NCI-H1930 (cell line): ENCODE results near the gene GALNT13.

Experiments
- DNase-seq, 2 experiments: peaks; one replicate each; lab custom pipeline; 2025; lab: John Stamatoyannopoulos, UW

Gene GALNT13

GRCh38 chr2:153871231-153872221 is at the start of gene GALNT13:
TSS of gene GALNT13 (plus strand) at chr2:153871922.
- DNase-seq: peak; percentile 91 to 92

- no peak for DNase-seq
These were observed 47.8 kb upstream of the GALNT13 start for GRCh38 chr2:153823880-153824279.

- DNase-seq: no peak
These were observed 43.4 kb upstream of the GALNT13 start for GRCh38 chr2:153828335-153828734.

DNA sequence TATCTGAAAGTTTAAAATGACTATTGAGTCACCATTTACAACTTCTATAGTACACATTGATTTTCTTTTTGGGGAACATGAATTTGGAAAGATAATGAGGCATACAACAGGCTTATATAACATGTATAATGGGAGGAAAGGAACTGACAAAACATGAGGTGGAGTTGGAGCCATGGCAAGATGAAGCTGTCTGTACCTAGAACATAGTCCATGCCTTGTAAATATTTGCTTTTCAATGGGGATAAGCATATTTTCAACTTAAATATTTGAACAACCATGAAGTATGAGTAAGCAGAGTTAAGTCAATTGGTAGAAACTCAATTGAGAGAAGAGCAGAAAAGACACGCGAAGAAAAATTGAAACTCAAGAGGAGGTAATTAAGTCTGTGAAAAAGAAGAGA is 37.1 kb upstream of the GALNT13 start:
- no peak for DNase-seq

DNA sequence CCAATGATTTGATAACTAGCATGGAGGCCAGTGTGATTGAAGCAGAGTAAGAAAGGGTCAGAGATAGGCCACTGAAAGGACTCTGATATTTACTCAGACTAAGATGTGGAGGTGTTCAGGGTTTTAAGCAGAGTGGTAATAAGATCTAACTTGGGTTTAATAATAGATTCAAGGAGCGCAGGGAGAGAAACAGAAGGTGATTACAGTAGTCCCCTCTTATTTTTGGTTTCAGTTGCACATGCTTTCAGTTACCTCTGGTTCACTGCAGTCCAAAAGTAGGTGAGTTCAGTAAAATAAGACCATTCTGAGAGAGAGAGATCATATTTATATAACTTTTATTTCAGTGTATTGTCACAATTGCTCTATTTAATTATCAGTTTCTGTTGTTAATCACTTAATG is 13.5 kb upstream of the GALNT13 start:
- DNase-seq: no peak

GRCh38 chr2:153864022-153864421 is 7.7 kb upstream of the GALNT13 start:
- no peak for DNase-seq

DNA sequence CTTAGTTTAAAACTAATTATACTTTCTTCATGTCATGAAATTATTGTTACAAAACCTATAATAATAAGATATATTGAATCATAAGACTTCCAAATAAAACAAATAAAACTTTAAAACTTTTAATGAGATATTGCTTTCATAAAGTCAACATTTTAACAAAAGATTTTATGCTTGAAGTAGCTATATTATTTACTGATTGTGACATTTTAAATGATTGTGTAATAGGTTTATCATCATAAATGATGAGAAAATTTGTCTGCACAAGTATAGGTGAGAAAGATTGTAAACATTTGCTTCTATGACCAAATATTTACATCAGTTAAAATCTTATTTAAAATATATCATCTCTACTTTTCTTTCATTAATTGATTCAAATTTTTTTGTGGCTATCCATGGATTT is 5.1 kb upstream of the GALNT13 start:
- DNase-seq: no peak

- peak in 1 of 2 experiments; percentile 8 for DNase-seq
These were observed 1.4 kb upstream of the GALNT13 start for GRCh38 chr2:153870308-153870707.

GRCh38 chr2:153872311-153873051 is 759 bp downstream of the GALNT13 start:
- no peak for DNase-seq

DNA sequence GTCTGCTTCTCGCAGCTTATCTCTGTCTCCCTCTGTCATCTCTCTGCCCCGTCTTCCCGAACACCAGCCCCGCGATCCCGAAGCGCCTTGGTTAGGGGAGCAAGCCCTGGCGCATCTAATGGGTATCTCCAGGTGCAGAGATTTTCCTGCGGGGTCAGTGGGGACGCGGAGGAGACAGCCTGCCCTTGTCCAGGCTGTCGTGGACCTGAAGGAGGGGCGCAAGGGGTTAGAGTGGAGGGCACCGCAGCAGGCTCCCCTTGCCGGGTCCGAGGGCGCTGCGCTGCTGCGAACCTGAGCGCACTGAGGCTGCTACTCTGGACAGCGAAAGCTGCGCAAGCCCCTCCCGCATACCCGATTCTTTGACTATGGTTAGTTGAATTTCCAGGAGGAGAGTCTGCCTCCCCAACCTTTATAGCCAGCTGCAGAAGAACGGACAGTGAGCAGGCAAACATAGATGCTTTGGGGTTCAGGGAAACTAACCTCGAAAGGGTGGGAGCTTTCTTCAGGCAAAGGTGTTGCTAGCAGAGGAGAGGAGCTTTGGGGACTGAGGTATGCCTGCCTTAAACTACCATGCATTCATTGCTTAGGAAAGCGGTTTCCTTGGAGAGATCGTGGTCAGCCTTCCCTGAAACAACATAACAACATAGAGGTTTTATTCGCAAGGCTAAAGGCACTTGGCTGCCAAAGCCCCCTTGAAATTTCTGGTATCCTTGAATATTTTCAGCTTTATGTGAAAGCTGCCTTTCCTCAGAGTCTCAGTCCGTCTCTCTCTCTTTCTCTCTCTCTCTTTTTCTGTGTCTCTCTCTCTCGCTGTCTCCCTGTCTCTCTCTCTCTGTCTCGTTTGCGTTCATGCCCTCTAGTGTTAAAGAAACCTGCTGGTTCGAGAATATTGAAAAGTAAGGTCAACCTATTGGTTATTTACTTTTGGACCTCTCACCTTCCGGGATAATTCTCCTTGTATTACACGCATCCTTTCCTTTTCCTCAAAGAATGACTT is 1.6 kb downstream of the GALNT13 start:
- DNase-seq: no peak

GRCh38 chr2:153875801-153876466 is 4.2 kb downstream of the GALNT13 start:
- no peak for DNase-seq

DNA sequence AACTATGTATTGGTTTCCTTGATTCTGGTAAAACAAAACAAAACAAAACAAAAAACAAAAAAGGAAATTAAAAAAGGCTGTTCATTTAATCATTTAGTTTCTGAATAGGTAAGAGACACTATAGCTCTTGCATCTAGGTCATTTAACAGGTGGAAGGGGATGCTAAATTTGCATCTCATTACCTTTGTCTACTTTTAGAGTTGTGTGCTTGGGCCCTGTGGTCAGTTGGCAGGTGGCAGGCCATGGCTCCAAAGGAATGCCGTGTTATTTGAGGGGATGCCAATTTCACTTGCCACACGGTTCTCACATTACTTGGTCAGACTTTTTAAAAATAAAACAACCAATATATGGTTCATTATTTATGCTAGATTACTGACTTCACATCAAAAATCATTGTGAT is 9.2 kb downstream of the GALNT13 start:
- no peak for DNase-seq

GRCh38 chr2:153886833-153887232 is 15.1 kb downstream of the GALNT13 start:
- no peak for DNase-seq

DNA sequence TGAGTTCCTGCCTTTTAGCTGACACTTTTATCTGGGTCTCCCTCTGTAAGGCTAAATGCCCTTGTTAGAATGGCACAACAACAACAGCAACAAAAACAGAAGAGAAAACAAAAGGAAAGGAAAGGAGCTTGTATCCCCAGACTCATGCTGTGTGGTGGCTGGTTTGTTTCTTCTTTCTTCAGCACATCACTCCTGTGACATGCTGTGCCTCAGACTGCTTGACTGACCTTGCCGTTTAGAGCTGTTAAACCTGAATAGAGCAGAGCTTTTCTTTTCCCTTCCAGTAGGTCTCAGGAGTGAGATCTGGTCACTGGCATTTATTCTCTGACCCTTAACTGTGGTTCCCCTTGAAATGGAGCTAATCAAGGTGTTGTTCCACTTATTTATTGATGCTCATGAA is 18.9 kb downstream of the GALNT13 start:
- DNase-seq: no peak

- no peak for DNase-seq
These were observed 19.3 kb downstream of the GALNT13 start for GRCh38 chr2:153891051-153891450.

GRCh38 chr2:153912798-153913396 is 41.2 kb downstream of the GALNT13 start:
- no peak for DNase-seq

DNA sequence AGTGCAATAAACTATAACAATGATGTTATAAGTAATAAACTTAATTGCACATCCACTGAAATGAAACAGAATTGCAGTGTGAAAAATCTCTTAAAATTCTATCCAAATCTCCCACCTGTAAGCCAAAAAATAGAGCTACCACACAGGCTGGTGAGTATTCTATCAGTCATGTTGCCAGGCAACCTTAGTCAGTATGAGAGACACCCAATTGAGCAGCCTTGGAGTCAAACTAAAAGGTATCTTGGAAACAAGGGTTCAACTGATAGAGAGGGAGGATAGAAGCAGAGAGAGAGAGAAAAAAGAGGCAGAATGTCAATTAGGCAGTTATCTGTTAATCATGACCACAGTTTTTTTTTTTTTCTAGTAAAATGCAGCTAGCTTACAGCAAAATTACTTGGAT is 45.8 kb downstream of the GALNT13 start:
- no peak for DNase-seq

DNA sequence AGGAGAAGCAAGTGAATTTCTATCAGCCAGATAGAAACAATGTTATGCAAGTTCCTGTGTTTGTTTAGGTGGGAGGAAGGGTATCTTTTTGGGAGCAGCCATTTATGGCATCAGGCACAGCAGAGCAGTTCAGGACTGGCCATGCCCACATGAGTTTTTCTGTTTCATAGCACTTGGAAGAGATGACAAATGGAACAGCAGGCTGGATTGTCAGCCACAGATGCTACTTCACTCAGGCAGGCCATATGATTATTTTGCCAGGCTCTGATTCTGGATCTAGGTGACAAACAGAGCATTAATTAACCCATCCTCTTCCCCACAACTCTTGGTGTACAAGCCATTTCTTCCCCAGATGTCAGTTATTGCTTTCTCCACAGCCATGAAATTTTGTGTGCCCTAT is 63.8 kb downstream of the GALNT13 start:
- no peak for DNase-seq

DNA sequence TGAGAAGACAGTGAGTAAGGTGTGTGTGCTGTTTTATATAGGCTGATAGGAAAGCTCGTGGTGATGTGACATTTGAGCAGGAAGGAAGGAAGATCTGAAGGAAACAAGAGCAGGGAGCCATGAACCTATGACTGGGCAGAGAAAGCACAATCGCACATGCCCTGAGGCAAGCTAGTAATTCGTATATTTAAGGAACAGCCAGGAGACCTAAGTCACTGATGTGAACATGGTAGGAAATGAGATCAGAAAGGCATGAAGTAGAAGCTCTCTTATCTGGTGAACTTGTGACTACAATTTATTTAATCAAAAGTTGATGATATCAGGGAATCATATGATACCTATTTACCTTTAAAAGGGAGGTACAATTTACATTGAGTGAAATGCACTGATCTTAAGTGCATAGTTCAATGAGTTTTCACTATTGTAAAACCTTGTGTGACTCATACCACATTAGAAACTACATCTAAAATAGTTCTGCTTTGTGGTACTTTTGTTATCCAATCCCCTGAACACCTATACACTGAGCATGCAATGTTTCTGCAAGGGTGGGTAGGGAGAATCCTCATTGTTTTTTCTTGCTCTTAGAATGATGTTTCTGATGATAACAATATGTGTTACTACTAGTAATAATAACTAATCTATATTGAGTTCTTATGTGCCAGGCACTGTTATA is 67.5 kb downstream of the GALNT13 start:
- no peak for DNase-seq

DNA sequence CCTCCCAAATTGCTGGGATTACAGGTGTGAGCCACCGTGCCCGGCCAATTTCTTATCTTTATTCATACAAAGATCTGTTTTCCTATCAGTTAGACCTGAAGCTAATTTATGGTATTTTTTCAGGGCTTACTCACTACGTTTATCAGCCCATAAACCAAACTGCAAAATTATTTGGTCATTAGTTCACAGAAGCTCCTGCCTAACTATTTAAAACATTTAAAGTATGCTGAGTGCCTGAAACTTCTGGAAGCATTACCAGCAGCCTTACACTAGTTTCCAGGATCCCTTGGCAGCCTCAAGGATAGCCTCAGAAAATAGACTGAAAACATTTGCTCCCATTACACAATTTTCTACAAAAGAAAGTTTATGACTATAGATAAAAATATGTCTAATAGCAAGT is 68.8 kb downstream of the GALNT13 start:
- DNase-seq: no peak
